ENCODE measurements around the gene DNAI2. TPM values are rescaled to one million over a fixed set of nuclear protein-coding genes. Genes with fewer than 3 reads are reported as not detected.

The DNAI2 gene
- total and polyA plus RNA-seq, 2 donors from 2014 or later, result 0.22 TPM; not detected in 1

DNA sequence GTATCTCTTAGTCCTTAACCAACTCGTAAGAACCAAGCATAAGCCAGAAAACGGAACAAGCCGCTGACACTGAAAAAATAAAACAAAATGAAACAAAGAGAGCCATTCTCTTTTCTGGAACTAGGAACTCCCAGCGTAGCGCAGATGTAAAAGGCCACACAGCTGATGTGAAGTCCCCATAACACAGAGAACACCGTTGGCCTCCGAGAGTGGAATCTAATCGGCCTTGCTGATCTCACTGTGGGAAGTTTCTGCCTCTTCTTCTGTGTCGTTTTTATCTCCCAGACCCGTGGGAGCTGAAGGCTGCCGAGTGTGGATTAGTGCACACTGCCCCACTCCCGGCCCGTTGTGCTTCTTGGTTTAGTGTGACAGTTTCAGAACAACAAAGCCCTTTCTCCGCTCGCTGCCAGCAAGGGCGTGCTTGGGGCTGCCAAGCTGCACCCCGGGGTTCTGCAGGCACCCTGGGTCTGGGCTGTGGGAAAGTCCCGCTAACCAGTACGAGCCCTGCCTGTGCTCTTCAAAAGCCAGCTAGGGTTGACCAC is 38.9 kb upstream of the DNAI2 start:
- no peaks in the 10 kb centered on the region for H3K36me3 ChIP-seq (ENCODE audit: control insufficient read depth in 2 of 3, insufficient read depth in 3 of 3, low read length in 3 of 3)
- no peak for FAIRE-seq
- TF ChIP-seq, protein P1, sequence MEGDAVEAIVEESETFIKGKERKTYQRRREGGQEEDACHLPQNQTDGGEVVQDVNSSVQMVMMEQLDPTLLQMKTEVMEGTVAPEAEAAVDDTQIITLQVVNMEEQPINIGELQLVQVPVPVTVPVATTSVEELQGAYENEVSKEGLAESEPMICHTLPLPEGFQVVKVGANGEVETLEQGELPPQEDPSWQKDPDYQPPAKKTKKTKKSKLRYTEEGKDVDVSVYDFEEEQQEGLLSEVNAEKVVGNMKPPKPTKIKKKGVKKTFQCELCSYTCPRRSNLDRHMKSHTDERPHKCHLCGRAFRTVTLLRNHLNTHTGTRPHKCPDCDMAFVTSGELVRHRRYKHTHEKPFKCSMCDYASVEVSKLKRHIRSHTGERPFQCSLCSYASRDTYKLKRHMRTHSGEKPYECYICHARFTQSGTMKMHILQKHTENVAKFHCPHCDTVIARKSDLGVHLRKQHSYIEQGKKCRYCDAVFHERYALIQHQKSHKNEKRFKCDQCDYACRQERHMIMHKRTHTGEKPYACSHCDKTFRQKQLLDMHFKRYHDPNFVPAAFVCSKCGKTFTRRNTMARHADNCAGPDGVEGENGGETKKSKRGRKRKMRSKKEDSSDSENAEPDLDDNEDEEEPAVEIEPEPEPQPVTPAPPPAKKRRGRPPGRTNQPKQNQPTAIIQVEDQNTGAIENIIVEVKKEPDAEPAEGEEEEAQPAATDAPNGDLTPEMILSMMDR (IDR thresholded peaks at IDR 0.05; ENCODE audit: borderline replicate concordance, extremely low read depth, insufficient read depth), result no peak
- no peak overlapping the region for H3K9ac ChIP-seq (ENCODE audit: low read length in 3 of 3)
- H3K4me3 ChIP-seq (ENCODE audit: low read length in 3 of 3), result no peak overlapping the region
- DNase-seq, result no peak
- no peaks in the 10 kb centered on the region for H3K27me3 ChIP-seq (ENCODE audit: control insufficient read depth, insufficient read depth, low read length)
- intact Hi-C loops (cut with DNase I), result no loop called here
- no peak overlapping the region for H3K27ac ChIP-seq (ENCODE audit: low read depth in 2 of 2, low read length in 2 of 2)
- no peaks in the 10 kb centered on the region for H3K4me1 ChIP-seq (ENCODE audit: control insufficient read depth in 2 of 3, insufficient read depth in 2 of 3, low read depth in 1 of 3, low read length in 3 of 3)
- no peaks in the 10 kb centered on the region for H3K9me3 ChIP-seq (ENCODE audit: control insufficient read depth in 2 of 3, insufficient read depth in 1 of 3, low read length in 3 of 3)

DNA sequence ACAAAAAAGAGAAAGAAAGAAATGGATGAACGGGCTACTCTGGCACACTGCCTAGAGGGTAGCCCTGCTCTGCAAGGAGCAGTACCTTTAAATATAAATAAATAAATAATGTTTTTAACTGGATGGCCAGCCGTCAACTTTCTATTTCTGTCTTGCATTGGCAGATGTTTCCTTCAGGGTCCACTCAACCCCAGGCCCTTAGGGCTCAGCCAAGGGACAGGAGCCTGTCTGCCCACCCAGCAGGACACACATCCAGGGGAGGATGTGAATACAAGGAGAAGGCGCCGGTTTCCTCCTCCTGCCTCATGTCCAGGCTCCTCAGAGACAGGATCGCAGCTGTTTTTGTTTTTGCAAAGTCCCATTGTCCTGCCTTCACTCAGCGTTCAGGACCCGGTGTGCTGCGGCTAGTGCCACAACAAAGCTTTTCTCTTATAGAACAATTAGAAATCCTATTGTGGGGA is 38.1 kb upstream of the DNAI2 start:
- H3K4me1 ChIP-seq (ENCODE audit: control insufficient read depth in 2 of 3, insufficient read depth in 2 of 3, low read depth in 1 of 3, low read length in 3 of 3), result no peaks in the 10 kb centered on the region
- TF ChIP-seq, protein P1 (IDR thresholded peaks at IDR 0.05; ENCODE audit: borderline replicate concordance, extremely low read depth, insufficient read depth), result no peak
- no peak for FAIRE-seq
- intact Hi-C loops (cut with DNase I), result no loop called here
- H3K36me3 ChIP-seq (ENCODE audit: control insufficient read depth in 2 of 3, insufficient read depth in 3 of 3, low read length in 3 of 3), result no peaks in the 10 kb centered on the region
- H3K4me3 ChIP-seq (ENCODE audit: low read length in 3 of 3), result no peak overlapping the region
- no peaks in the 10 kb centered on the region for H3K9me3 ChIP-seq (ENCODE audit: control insufficient read depth in 2 of 3, insufficient read depth in 1 of 3, low read length in 3 of 3)
- no peak overlapping the region for H3K27ac ChIP-seq (ENCODE audit: low read depth in 2 of 2, low read length in 2 of 2)
- H3K27me3 ChIP-seq (ENCODE audit: control insufficient read depth, insufficient read depth, low read length), result no peaks in the 10 kb centered on the region
- DNase-seq, result no peak
- H3K9ac ChIP-seq (ENCODE audit: low read length in 3 of 3), result no peak overlapping the region

DNA sequence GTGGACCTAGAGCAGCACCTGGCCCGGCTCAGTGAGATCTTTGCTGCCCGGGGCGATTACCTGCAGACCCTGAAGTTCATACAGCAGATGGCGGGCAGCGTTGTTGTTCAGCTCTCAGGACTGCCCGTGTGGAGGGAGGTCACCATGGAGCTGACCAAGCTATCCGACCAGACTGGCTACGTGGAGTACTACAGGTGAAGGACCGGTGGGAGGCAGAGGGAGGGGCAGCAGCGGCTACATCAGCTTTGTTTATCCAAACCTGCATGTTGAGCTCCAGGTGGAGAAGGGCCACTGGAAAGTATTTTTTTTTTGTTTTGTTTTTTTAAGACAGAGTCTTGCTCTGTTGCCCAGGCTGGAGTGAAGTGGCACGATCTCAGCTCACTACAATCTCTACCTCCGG is 36.7 kb upstream of the DNAI2 start:
- no peak for DNase-seq
- TF ChIP-seq, protein P1 (IDR thresholded peaks at IDR 0.05; ENCODE audit: borderline replicate concordance, extremely low read depth, insufficient read depth), result no peak
- Histone ChIP-seq H3K4me1 (ENCODE audit: control insufficient read depth in 2 of 3, insufficient read depth in 2 of 3, low read depth in 1 of 3, low read length in 3 of 3) (no peaks in the 10 kb centered on the region), H3K27ac (ENCODE audit: low read depth in 2 of 2, low read length in 2 of 2) (no peak overlapping the region), H3K9me3 (ENCODE audit: control insufficient read depth in 2 of 3, insufficient read depth in 1 of 3, low read length in 3 of 3) (no peaks in the 10 kb centered on the region), H3K9ac (ENCODE audit: low read length in 3 of 3) (no peak overlapping the region), H3K4me3 (ENCODE audit: low read length in 3 of 3) (no peak overlapping the region), H3K27me3 (ENCODE audit: control insufficient read depth, insufficient read depth, low read length) (no peaks in the 10 kb centered on the region), H3K36me3 (ENCODE audit: control insufficient read depth in 2 of 3, insufficient read depth in 3 of 3, low read length in 3 of 3) (no peaks in the 10 kb centered on the region)
- no peak for FAIRE-seq
- intact Hi-C loops (cut with DNase I), result no loop called here

DNA sequence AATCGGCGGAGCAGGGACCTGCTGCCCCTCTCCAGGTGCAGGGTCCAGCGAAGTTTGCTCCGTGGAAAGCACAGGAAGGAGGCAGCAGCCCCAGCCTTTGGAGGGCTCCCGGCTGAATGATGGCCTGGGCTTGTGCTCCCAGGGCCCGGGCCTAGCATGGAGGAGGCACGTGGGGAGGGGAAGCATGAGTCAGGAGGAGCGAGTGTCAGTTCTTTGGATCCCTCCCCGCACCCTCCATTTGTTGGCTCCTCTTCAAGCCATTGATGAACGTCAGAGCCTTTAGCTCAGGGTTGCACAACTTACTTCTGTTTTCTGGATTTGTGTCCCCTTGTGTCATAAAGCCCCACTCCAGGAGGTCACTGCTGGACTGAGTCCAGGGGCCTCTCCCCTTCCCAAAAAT is 34.9 kb upstream of the DNAI2 start:
- DNase-seq (no peak), FAIRE-seq (no peak)
- intact Hi-C loops (cut with DNase I), result no loop called here

More for the DNA sequence above, 34.9 kb upstream of the DNAI2 start:
- no peak overlapping the region for H3K9ac ChIP-seq (ENCODE audit: low read length in 3 of 3)
- H3K4me3 ChIP-seq (ENCODE audit: low read length in 3 of 3), result no peak overlapping the region
- no peak overlapping the region for H3K27ac ChIP-seq (ENCODE audit: low read depth in 2 of 2, low read length in 2 of 2)
- no peaks in the 10 kb centered on the region for H3K4me1 ChIP-seq (ENCODE audit: control insufficient read depth in 2 of 3, insufficient read depth in 2 of 3, low read depth in 1 of 3, low read length in 3 of 3)
- H3K27me3 ChIP-seq (ENCODE audit: control insufficient read depth, insufficient read depth, low read length), result no peaks in the 10 kb centered on the region
- TF ChIP-seq, protein P1 (IDR thresholded peaks at IDR 0.05; ENCODE audit: borderline replicate concordance, extremely low read depth, insufficient read depth), result no peak
- H3K36me3 ChIP-seq (ENCODE audit: control insufficient read depth in 2 of 3, insufficient read depth in 3 of 3, low read length in 3 of 3), result no peaks in the 10 kb centered on the region
- H3K9me3 ChIP-seq (ENCODE audit: control insufficient read depth in 2 of 3, insufficient read depth in 1 of 3, low read length in 3 of 3), result no peaks in the 10 kb centered on the region

Measured in kidney (tissue), 14 donors.